Right forelimb (tissue), 1 donor: Measurements from ENCODE around the gene JMJD1C.

Source experiments
- DNase-seq: peaks from one replicate; pipeline ENCODE4 v3.0.0-alpha.2; 2018

Gene JMJD1C

GRCh38 chr10:63280386-63280785 is 185.4 kb downstream of the JMJD1C start:
- no peak for DNase-seq

GRCh38 chr10:63275094-63275493 is 190.7 kb downstream of the JMJD1C start:
- DNase-seq: no peak

- DNase-seq: no peak
These were observed 192.2 kb downstream of the JMJD1C start for GRCh38 chr10:63273577-63273976.

- peak; percentile 88 for DNase-seq
These were observed 196.8 kb downstream of the JMJD1C start for GRCh38 chr10:63268798-63269503.

GRCh38 chr10:63268149-63268797 is 197.5 kb downstream of the JMJD1C start:
- no peak for DNase-seq

- peak; percentile 56 for DNase-seq
These were observed 198.2 kb downstream of the JMJD1C start for GRCh38 chr10:63267414-63268148.

GRCh38 chr10:63266391-63267316 is 199.1 kb downstream of the JMJD1C start:
- DNase-seq: no peak

GRCh38 chr10:63265683-63266235 is 200.0 kb downstream of the JMJD1C start:
- DNase-seq: no peak

- DNase-seq: peak; percentile 54
These were observed 200.6 kb downstream of the JMJD1C start for GRCh38 chr10:63265222-63265617.

GRCh38 chr10:63264617-63265221 is 201.1 kb downstream of the JMJD1C start:
- no peak for DNase-seq

GRCh38 chr10:63262430-63263073 is 203.2 kb downstream of the JMJD1C start:
- no peak for DNase-seq

GRCh38 chr10:63261496-63261895 is 204.3 kb downstream of the JMJD1C start:
- no peak for DNase-seq

- DNase-seq: no peak
These were observed 204.9 kb downstream of the JMJD1C start for GRCh38 chr10:63260860-63261251.

GRCh38 chr10:63260103-63260859 is 205.5 kb downstream of the JMJD1C start:
- no peak for DNase-seq

GRCh38 chr10:63258920-63259678 is 206.7 kb downstream of the JMJD1C start:
- DNase-seq: no peak

- DNase-seq: no peak
These were observed 208.0 kb downstream of the JMJD1C start for GRCh38 chr10:63257778-63258177.

GRCh38 chr10:63256009-63256773 is 209.6 kb downstream of the JMJD1C start:
- DNase-seq: no peak

- no peak for DNase-seq
These were observed 210.5 kb downstream of the JMJD1C start for GRCh38 chr10:63255316-63255715.

- no peak for DNase-seq
These were observed 212.7 kb downstream of the JMJD1C start for GRCh38 chr10:63253040-63253439.
